HG03520 (cell line): ENCODE measurements around the gene TXNRD2.

Source experiments
- ATAC-seq: cut with Tn5 transposase; IDR thresholded peaks from one replicate; pipeline ENCODE4 v1.9.1; 2021; ENCODE audit warnings: mild to moderate bottlenecking, moderate library complexity; ENCODE audit not compliant: unreplicated experiment

Gene TXNRD2

DNA sequence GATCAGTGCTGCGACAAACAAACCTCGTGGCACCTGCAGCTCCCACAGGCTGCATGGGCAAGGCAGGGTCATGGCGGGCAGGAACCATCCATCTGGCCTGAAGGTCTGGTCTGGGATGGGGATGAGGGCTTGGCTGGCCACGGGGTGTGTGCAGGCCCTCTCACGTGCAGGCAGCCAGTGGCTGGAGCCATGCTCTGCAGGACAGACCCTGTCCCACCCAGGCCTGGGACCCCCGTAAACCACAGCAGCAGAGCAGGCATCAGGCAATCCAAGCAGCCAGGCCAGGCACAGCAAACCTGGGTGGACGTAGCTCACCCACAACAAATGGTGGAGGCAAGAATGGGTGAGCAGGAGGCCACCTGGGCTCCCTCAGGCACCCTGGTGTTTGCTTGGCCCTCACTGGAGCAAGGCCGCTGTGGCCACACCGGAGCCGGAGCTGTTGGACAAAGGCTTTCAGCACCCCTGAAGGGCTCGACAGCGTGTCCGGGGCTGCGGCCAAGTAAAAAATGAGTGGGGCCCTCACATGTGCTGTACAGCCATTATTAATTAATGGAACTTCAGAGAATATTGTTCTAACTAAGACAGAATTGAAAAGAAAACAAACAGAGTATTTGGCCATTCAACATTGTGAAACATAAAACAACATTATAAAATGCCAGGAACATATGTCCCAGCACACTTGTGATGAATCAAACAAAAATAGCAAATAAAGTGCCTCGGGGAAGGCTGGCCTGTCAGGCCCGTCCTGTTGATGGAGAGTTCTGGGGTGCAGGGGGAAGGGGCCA is 63.0 kb downstream of the TXNRD2 start:
- ATAC-seq = no peak

DNA sequence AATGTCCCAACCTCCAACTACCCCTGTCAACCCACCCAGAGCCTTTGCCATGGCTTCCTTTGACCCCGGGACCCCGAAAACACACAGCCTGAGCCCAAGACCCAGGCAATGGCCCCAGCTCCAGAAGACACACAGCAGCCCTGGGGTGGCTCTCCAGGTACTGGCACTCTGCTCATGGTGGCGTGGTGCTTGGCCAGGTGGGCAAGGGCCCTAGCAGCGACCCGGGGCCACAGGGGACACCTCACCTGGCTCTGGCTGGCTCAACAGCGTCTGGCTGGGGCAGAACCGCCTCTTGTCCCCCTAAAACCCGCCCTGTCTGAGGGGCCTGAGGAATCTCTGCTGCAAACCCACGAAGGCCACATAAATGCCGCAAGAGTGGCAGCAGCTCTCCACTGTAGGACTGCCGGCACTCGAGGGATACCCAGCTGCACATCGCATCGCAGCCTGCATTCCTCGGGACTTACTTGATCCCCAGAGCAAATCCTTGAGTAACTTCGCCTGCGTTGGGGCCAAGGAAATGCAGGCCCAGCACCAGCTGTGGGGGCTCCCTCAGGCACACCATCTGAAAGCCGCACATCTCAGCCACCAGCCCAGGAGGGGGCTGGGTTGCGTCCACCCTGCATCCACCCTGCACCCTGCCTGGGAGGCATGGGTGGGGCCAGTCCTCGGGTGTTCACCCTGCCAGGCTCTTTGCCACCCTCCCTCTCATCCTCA is 63.8 kb downstream of the TXNRD2 start:
- no peak for ATAC-seq

DNA sequence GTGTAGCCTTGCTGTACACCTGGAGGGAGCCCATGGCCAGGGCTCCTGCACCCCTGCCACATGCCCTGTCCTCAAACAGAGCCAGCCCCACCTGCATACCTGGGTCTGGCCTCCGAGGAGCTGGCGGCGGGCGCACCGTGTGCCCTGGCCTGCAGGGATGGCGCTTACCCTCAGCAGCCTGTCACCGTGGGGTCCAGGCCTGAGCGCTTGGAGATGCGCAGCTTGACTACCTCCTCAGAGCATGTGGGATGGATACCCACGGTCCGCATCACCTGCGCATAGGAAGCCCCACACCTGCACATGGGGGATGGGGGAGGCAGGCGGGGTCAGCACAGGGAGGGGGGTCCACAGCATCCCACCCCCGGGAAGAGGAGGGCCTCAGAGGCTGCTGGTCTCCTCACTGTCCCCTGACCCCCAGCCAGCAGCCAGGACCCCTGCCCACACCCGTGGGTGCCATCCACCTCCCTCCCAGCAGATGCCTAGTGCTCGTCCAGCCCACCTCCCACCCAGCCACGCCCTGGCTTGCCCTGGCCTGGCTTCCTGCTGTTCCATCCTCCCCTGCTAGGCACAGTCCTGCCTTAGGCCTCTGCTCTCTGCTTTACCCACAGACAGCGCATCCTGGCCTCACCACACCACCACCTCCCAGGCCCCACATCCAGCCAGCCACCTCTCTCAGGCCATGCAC is 64.5 kb downstream of the TXNRD2 start:
- no peak for ATAC-seq

DNA sequence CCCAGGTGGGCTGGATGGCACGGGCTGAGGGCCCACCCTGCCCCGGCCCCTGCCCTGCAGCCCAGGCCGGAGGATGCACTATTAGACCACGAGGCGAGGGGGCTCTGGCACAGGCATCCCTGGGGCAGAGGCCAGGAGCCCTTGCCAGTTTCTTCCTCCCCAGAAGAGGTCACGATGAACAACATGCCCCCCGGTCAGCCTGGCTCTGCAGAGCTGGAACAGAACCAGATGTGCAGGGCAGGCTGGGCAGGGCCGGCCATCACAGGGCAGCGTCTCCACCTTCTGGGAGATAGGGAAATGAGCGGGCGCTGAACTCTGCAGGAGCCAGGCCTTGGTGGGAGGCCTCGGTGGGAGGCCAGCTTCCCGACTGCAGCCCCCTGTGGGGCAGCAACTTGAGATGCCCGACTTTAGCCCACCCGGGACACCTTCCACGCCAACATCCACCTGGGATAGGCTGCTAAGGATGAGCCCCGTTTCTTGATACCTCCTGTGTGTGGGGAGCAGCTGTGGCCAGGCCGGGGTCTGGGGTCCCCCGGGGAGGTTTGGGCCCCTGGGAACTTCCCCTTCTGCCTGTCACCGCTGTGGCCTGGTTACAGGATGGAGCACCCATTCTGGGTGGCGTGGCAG is 65.2 kb downstream of the TXNRD2 start:
- ATAC-seq = no peak

DNA sequence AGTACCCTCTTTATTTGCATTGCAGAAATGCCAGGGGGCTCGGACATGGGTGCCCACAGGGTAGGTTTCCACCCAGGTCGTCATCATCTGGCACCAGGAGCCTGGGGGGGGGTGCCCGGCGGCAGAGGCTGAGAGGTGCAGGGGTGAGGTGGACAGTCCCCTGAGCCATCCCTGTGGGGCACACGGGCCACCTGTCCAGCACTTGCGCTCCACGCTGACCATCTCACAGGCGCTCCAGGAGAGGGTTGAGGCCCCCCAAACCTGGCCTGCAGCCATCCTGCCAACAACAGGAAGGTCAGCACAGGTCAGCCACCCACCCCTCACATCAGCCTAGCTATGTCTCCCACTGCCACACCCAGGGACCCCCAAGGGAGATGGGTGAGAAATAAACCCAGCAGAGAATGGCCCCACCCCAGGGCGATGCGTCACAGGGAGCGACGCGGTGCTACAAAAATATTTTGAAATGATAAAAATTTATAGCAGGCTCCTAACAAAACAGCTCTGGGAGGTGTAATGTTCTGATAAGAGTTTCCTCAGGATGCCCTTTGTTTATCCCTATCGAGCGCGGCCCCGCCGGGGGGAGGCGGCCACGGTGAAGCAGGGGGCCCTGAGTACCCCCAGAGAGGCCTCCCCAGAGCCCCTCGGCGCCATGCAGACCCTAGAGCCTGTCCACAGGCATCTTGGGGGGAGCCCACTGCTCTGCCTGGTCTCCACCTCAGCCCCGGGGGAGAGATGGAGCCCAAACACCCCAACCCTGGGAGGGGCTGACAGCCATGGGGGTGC is 65.9 kb downstream of the TXNRD2 start:
- ATAC-seq = no peak

DNA sequence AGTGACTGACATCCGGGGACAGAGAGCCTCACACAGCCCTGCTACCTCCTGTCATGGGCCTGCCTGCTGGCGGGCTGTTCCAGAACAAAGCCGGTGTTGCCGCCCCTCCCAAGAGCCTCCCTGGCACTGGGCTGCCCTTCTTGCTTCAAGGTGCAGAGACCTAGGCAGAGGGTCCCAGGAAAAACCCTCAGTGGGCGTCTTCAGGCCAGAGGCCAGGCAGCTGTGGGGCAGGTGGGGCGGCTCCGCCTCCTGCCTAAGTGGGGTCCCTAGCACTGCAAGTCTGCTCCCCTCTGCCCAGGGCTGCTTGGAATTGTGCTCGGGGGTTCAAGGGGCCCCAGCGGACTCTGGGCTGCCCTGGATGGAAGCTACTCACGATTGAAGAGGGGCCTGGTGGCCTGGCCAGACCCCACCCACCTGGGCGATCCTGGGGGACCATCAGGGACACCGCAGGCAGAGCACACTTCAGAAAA is 66.5 kb downstream of the TXNRD2 start:
- no peak for ATAC-seq

DNA sequence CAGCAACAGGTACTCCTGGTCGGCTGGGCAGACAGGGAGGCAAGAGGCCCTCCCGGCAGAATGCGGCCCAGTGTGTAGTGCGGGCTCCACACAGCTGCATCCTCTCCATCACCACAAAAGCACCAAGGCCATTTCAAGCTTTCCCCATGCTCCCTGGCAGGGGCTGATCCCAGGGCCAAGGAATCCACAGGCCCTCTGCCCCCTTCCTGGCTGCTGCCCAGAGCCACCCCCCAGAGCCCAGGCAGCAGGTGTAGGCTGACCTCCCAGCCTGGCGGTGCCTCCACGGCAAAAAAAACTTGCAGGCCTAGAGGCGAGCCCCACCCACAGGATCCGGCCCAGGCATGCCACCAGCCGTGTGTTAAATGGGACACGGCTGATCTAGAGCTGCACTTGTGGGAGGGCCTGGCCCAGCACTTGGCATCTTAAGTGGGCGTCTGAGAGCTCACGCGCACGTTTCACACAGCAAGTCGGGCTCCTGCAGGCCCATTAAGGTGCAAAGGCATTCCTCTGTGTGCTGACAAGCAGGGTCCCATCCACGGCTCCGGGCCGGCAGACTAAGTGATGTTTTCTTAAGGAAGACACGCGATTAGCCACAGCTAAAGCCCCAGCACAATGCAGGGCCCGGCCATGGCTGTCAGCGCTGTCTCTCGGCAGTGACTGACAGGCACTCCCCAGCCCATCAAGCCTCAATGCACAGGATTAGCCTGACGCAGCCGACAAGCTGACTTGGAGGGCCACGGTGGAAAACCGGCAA is 67.1 kb downstream of the TXNRD2 start:
- ATAC-seq = no peak

DNA sequence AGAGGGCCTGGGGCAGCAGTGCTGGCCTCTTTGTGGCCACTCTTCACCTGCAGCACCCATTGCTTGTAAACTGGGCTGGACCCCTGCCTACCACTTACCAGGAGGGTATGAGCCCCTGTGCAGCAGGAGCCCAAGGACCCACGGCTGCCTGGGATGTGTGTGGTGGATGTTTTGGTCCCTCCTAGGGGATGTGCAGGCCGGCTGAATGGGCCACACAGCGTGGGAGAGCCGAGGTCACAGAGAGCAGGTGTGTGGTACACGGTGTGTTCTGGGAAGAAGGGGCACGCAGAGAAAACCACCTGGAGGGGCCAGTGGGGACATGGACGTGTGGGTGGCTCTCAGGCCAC is 67.7 kb downstream of the TXNRD2 start:
- ATAC-seq = no peak

DNA sequence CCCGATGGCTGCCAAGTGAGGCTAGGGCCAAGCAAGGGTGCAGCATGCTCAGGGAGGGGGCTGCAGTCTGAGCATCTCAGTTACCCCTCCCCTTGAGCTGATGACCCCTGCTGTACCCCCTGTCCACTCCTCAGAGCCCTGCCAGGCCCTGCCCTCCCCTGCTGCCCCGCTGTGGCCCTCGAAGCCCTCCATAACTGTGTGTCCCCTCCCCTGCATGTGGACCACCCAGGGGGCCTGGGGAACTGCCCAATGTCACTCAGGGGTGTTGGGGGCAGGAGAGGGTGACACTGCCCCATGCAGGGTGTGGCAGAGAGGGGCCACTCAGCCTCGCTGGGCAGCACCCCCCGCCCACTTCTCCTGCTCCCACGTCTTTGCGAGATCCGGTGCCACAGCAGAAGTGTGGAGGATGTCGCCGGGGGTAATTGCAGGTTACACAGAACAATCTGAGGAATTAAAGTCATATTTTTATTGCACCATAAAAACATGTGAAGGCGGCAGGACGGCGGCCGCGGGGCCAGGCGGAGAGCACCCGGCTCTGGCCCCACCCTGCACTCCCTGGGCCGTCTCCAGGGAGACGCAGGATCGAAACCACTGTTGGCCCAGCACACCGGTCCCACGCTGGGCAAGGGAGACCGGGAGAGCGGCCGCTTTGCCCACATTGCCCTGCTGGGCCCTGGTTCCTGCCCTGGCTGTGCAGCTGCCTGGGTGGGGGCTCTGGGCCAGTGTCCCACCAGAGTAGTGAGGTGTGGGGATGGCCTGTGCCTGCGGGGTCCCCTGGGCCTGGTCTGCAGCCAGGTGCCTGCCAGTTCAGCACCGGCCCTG is 68.3 kb downstream of the TXNRD2 start:
- ATAC-seq = no peak

DNA sequence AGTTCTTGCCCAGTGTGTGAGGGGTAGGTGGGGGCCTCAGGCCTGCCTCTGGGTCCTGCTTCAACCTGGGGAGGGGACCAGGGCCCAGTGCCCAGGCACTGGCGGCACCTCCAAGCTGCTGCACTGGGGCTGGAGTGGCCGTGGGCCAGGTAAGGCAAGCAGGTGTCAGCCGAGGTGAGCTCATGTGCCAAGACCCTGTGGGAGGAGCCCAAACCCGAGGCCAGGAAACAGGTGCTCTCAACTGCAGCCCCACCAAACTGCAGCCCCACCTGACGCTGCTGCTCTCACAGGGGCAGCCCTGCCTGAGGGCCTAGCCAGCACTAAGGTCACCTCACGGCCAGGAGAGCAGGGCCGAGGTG is 68.9 kb downstream of the TXNRD2 start:
- ATAC-seq = no peak

DNA sequence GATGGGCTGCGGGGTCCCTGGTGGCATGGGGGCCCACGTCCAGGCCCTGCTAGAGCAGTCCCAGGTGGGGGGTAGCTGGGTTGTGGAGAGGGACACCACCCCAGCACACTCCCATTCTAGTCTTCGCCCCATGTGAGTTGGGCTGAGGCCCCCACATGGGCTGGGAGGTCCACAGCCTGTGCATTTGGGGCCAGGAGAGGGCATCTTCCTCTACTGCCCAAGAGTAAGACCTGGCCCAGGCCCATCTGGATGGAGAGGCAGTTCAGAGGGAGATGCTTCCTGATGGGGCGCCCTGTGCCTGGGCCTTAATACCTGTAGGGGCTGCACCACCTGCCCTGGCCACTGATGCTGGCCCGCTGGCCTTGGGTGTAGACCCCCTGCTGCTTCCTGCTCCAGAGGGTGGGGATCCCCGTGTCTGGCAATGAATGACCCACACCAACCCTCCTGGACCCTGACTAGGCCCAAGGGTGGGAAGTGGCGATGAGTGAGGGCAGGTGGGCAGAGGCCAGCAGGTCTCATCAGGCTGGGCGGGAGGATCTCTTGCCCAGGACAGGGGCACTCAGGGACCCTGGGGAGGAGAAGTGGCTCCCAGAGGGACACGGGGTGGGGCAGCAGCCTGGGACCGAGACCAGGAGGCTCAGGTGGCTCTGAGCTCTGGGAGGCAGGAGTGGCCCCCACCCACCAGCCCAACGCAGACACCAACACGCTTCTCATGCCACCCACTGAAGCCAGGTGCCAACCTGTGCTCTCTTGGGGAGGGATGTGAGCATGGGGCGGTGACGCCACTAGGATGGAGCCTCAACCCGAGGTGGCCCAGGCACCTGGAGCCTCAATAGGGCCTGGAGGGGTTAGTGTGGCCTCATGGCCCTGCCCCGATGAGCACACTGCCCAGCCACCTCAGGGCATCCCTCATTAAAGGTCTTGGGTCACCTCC is 69.5 kb downstream of the TXNRD2 start:
- no peak for ATAC-seq

DNA sequence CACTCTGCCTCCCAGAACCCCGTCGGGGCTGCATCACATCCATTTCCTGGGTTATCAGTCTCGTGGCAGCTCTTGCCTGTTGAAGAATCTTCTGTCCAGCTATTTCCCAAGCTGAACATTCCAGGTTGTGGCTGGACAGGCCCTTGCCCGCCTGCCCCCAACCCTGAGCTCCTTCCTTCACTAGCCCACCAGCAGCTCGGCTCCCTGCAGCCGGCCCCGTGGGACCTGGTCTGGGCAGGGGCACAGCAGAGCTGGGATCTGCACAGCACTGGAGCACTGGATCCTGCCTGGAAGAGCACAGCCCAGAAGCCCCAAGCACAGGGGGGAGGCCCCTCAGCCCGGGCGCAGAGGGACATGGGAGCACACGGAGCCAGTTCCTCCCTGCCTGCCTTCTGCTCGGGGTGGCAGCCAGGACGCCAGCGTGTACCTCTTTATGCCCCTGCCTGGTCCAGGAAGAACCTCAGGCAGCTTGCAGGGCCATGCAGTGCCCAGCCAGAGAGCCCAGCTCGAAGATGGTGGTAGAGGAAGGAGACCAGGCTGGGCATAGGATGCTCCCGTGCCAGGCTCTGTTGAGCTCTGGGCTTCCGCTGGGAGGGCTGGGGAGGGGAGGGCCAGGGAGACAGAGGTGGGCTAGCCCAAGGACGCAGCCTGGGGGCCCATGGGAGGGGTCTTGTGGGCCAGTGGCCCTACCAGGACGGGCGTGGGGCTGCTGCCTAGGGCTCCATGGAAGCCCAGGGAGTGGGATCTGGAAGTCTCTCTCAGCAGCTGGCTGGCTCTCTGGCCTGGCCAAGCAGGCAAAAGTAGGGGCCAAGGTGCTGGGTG is 70.4 kb downstream of the TXNRD2 start:
- ATAC-seq = no peak

DNA sequence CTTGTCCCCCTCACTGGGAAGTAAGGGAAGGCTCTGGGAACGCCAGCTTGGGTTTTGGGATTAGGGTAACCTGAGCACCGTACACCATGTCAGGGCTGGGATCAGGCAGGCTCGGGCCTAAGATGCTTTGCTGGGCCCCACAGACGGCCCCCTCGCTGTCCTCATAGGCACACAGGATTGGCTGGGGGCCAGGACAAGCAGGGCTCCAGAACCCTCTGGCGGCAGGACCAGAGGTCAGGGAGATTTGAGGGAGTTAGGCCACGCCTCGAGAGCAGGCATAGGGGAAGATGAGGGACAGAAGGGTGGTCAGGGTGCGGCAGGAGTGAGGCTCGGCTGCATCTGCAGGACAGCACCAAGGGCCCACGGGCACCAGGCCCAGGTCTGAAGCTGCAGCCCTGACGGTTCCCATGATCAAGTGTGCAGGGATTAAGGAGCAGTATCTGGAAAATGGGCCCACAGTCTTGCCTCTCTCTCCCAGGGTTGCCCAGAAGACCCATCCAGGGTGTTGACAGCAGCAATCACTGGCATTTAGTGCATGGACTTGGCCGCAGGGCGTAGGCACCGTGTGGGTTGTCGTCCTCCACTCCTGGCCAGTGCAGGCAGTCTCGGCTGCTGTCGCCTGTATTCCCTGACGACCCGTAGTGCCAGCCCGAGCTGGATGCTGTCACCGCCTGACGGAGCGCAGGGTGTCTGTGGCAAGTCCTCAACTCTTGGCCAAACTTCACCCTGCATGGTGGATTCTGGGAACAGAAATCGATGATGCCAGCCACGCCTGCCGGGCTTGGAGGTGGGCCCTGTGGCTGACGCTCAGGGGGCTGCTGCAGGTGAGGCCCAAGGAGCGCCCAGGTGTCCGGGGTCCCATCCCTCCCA is 71.2 kb downstream of the TXNRD2 start:
- no peak for ATAC-seq

DNA sequence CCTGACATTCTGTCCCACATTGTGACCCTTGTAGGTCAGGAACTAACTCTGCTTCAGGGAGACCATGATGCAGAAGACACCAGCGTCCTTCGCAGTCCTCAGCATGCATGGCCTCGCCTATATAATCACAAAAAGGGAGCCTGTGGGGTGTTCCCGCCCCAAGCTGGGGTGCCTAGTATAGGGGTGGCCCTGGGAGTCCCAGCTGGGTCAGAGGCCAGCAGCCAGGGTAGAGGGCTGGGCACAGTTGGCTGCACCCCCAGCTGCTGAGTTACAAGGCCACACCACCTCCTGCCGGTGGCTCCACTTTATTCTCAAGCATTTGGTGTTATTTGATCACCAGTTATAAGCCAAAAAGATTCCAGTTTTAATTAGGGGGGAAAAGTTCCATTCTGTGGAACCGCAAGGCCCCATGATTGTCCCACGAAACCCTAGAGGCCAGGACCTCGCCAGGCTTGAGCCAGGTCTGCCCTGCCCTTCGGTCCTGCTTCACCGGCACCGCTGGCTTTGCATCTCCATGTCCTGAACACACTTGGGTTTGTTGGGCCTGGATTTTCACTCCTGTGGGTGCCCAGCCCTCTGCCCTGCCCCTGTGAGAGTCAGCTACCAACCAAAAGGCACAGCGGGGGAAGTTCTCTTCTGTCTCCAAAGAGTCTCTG is 72.0 kb downstream of the TXNRD2 start:
- no peak for ATAC-seq

DNA sequence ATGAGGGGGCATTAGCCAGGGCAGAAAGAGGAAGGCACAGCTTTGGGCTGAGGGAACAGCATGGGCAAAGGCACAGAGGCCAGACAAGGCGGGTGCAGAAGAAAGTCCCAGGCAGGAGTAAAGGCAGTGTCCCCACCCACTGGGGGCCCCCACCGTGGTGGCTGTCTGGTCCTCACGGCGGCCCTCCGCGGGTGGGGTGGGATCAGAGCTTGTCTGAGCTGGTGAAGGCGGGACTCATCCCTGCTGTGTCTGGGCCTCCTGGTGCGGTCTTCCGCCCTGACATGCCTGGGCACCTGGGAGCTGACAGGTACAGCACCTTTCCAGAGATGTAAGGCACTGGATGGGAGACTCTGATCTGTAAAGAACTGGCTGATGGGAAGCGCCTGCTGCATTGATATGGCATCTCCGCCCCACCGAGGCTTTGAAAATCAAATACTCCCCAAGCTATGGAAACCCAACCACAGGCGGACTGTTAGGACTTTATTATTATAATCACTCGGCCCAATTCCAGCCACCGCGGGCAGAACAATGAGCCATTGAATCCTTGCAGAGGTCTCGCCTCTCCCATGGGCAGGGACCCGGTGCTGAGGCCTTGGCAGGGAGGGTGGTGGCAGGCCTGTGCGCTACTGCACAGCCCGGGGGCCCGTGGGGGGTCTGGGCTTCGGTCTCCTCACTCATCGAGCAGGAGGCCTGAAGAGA is 72.7 kb downstream of the TXNRD2 start:
- no peak for ATAC-seq
